ENCODE results near the gene ASS1.
"Not testable (repeated sequence)": the region's sequence is repeated elsewhere in the genome, so short reads cannot be mapped to it uniquely, and the experiment has no call there.

The ASS1 gene

DNA sequence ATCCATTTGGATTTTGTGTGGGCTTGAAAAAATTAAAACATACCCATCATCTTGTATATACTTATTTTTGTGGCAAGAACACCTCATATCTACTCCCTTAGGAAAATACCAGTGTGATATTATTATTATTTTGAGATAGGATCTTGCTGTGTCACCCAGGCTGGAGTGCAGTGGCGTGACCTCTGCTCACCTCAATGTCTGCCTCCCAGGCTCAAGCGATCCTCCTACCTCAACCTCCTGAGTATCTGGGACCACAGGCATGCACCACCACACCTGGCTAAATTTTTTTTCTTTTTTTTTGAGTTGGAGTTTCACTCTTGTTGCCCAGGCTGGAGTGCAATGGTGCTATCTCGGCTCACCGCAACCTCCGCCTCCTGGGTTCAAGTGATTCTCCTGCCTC, 10.1 kb upstream of the ASS1 start:
- not testable (repeated sequence) for DNase-seq (ENCODE audit: low spot score)

DNA sequence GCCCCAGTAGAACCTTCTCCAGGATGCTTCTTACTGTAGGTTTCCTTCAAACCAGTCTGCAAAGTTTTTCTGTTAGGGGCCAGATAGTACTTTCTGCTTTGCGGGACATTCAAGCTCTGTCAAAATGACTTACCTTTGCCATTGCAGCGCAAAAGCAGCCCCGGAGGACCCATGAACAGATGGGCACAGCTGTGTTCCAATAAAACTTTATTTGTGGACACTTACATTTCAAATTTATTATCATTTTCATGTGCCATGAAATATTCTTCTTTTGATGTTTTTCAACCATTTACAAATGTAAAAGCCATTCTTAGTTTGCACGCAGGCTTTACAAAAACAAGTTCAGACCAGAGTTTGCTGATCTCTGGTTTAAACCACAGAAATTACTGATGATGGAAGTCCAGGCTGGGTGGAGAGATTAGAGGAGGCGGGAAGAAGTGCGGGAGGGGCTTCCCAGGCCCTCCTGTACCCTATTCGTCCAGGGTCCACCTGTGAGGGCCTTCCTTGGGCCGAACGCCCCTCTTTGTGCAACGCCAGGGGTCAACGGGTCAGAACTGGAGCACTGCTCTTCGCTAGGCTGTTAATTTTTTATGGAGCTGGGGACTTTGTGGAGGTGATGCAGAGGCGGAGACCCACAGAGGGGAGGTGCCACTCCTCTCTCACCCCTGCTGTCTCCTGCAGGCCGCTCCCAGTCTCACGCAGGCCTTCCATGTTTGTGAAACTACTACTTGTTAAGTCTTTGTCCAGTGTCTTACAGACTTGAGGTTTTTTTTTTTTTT, 7.6 kb upstream of the ASS1 start:
- no peak for DNase-seq (ENCODE audit: low spot score)

DNA sequence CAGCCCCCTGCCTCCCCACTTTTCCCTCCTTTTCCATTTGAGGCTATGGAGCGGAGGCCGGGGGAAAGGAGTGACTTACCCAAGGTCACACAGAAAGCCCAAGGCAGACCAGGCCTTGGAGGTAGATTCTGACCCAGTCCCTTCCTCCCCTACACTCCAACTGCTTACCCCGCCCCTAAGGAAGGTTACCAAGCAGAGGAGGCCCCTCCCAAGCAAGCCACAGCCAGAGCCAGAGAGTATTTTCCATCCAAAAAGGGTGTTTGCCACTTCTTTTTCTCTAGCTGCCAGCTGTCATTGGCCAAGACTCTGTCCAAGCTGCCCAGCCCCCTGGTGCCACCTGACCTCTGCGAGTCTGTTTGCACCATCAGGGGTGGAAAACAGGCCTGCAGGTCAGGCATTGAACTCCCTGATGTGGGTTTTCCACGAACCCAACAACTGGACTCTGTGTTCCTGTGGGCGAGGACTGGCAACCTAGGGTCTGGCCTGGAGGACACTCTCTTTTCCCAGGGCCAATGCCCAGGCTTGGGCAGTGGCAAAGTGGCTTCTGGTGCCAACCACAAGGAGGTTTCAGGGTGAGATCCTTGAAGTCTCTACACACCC, 6.3 kb upstream of the ASS1 start:
- no peak for DNase-seq (ENCODE audit: low spot score)

DNA sequence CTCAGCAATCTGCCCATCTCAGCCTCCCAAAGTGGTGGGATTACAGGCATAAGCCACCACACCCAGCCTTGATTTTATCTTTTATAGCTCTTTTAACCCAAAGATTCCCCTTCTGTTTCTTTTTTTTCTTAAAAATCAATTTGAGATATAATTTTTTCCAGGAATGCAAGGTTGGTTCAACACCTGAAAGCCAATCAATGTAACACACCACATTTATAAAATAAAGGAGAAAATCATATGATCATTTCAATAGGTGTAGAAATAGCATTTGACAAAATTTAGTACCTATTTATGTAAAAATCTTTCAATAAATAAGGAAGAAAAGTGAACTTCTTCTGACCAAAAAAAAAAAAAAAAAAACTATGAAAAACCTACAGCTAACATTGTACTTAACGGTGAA, 3.7 kb upstream of the ASS1 start:
- DNase-seq (ENCODE audit: low spot score) = no peak

DNA sequence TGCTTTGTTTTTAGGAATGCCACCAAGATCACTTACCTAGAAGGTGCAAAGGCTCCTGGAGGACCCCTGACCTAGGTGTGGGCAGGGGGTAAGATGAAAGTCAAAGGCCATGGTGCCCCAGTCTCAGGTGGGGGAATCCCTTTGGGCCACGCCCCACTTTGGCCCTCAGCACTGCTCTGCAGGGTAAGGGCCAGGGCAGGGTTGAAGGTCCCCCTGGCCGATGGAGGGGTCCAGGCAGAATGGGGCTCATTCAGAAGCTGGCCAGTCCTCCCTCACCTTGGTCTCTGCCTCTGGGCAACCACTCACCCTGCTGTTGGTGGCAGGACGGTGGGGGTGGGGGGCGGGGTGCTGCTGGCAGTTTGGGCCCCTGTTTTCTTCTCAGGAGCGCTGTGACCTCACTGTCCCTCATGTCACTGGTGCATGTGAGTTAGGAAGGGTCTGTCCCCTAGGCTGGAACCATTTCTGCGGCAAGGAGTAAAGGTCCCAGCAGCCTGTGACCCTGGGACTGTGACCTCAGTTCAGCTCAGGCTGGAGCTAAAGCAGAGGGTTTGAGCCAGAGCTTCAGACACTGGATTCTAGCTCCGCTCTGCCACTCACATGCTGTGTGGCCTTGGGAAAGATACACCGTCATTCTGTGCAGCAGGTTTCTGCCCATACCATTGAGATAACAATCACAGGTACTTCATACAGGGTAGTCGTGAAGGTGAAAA, 1.9 kb upstream of the ASS1 start:
- no peak for DNase-seq (ENCODE audit: low spot score)

DNA sequence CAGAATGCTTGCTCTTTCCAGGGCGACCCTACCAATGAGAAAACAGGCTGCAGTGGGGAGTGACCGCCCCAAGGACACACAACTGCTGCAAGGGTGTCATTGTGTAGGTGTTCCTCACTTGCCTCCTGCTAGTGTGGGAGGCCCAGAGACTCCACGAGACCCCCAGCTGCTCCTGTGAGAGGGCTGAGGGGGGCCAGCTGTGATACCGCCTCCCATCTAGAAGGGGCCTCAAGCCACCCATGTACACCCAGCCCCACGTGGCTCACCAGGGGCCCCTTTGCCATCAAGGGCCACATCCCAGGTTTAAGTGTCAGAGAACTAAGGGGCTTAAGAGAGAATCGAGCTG, 1.3 kb upstream of the ASS1 start:
- no peak for DNase-seq (ENCODE audit: low spot score)

DNA sequence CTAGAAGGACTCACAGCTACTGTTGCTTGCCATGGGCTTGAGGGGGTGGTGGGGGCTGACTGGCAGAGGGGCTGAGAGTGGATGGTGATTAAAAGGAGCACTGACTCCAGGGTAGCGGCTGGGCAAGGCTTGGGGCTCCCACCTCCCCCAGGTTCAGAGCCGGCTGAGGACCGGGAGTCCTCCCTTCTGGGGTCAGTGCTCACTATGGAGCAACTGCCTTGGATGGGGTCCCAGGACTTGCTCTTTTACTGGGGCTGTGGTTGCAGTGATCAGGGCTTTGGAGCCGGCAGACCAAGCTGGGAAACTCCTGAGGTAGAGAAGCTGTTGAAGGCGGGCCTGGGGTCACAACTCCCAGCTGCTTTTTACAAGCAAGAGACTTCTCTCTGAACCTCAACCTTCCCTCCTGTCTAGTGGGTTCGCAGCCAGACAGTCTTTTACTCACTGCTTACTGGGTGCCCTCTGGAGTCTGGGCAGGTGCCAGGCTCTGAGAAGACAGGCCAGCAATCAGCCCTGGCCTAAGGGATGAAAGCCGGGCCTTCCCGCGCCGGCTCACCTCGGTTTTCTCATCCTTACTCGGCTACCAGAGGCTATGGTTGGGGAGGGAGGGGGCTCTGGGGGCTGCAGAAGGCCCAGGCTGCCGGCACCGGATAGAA, 795 bp upstream of the ASS1 start:
- DNase-seq (ENCODE audit: low spot score) = no peak

DNA sequence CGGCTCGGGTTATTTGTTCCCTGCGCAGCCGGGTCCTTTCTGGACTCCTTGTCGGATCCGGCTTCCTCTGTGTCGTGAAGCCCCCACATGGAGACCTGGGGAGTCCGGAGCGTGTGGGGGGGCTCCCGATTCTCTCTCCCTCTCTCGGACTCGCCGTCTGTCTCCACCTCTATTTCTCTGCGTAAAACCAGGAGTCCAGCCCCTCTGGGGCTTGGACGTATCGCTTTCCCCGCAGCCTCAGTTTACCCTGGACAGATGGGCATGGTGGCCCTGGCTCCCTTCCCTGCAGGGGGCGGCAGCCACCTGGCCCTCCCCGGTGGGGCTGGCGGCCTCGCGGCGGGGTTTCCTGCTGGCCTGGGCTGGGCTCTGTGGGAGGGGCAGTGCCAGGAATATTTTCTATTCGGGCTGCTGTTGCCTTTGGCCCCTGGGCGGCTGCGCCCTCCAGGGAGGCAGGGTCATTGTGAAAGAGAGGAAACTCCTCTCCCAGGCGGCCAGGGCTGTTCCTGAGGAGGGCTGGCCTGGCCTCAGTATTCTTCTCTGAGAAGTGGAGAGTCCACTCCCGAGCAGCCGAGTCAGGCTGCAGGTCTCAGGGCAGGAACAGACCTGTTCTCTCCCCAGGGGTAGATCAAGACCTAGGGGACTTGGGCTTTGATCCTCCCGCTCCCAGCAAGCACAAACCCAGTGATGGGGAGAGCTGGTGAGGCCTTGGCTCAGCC, 665 bp downstream of the ASS1 start:
- no peak for DNase-seq (ENCODE audit: low spot score)

DNA sequence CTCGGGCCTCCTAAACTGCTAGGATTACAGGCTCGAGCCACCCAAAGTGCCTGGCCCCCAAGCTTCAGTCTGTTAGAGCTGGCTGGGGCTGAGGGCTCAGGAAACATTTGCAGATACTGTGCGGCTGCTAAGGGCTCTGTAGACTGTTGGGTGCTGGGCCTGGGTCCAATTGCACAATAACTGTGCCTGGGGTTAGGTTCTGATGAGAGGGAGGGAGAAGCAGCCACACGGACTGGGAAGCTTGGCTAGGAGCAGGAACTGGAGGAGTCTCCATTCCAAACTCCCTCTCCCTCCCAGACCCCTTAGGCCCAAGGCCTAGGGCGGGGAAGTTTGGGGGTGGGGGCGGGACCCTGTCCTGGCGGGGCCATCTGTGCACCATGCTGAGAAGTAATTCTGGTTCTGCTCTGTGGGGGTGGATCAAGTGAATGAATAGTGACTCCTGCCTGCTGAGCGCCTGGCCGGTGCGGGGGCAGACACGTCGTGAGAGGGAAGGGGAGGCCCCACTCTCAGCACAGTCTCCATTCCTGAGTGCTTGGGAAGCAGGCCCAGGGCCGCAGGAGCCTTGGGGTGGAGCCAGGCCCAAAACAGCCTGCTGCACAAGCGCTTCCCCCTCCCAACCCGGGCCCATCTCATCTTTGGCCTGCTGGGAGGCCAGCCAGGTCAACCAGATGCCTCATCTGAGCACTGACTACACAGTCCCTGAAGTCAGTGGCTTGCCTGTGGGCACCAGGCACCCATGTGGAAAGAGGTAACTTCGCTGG, 1.5 kb downstream of the ASS1 start:
- no peak for DNase-seq (ENCODE audit: low spot score)

DNA sequence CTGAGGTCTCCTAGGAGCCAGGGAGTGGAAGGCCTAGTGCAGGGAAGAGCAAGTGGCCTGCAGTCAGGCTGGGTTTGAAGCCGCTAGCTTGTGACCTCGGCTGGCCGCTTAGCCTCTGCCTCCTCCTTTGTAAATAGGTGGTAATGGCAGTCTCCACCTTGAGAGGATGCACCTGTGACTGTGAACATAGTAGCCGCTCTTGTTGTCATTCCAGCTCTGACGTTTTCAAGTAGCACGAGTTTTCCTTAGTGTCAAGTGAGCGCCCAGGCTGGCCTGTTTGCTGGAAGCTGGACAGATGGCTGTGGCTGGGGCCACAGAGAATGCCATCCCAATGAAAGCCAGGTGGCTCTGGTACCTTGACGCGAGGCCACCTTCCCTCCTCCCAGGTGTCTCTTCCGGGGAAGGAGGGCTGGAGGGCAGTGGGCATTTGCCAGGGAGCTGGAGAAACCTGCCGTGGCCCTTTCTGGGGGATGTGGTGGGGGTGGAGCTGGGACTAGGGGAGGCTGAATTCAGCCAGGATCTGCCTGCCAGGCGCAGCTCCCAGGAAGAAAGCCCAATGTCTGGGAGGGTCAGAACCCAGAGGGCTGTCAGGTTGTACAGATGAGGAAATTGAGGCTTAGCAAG, 2.5 kb downstream of the ASS1 start:
- DNase-seq (ENCODE audit: low spot score) = no peak

DNA sequence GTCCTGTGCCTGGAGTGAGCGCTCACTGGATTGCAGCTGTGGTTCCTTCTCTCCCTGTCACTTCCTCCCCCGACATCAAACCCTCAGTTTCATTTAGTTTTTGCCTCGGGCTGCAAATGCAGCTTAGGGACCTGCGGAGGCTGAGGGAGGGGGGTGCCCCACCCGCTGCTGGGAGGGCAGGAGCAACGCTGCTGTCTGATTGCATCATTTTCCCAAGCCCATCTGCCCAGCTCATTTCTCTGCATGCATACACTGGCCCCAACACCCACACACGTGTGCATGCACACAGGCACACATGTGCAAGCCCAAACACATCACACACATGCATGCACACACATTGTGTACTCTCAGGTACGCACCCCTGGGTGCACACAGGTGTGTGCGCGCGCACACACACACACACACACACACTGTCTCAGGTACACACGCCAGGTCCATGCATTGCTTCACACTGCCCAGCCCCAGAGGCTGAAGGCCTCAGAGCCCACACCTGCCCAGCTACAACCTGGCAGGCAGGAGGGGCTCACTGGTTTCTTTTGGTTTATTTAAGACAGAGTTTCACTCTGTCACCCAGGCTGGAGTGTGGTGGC, 3.4 kb downstream of the ASS1 start:
- DNase-seq (ENCODE audit: low spot score) = no peak

DNA sequence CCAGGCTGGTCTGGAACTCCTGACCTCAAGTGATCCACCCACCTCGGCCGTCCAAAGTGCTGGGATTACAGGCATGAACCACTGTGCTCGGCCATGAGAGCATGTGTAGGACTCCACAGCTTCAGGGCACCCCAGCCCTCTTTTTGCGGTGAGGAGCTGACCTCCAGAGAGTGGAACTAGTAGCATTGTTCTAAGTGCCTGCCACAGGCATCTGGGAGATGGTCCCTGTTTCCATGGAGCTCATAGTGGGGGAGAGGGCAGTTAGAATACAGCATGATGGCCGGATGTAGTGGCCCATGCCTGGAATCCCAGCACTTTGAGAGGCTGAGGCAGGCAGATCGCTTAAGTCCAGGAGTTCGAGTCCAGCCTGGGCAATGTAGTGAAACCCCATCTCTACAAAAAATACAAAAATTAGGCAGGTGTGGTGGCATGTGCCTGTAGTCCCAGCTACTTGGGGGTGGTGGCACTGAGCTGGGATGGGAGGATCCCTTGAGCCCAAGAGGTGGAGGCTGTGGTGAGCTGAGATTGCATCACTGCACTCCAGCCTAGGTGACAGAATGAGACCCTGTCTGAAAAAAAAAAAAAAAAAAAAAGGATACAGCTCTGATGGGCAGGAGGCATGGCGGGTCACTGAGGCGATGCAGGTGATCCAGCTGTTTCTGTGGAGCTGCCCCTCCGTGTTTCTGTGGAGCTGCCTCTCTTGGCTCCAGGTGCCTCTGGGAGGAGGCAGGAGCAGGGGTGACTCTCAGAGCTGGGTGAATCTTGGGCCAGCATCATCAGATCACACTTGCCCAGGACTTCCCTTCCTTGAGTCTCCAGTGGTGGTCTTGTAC, 4.2 kb downstream of the ASS1 start:
- no peak for DNase-seq (ENCODE audit: low spot score)

DNA sequence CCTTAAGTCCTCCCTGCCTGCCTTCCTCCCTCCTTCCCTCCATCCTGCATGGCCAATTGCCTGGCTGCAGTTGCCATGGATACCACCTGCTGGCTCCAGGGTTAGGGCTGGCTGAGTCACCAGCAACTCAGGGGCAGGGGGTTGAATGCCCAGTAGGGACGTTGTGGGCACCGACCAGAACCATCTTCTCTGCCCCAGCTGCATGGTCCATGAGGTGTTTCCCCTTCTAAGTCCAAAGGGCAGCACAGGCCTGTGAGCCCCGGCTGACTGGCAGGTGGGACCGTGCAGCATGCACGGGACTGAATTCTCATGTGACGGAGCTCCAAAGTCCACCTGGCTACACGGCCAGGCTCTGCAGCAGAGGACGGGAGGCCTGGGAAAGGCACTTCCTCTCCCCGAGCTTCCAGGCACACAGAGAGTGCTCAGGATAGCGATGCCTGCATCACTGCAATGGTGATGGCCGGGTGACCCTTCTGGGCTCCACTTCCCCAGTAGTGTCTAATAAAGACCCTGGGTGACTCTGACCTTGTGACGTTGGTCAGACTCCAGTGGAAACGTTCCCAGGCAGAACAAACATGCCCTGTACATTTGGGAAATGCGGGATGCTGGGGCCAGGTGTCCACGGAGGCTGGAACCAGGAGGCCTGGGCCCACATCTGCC, 5.7 kb downstream of the ASS1 start:
- DNase-seq (ENCODE audit: low spot score) = no peak

DNA sequence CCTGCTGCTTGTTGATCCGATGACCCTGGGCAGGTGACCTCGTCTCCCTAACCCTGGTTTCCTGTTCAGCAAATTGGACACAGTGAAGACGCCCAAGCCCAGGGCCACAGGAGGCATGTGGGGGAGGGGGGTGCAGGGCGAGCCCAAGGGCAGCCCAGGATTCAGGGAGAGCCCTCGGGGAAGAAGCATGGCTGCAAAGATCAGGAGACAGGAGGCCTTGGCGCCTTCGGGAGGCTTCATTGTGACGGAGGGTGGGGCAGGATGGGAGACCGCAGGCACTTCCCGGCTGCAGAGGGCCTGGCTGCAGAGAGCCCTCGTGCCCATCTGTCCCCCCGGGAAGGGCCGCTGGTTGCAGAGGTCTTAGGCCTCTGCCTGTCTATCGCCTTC, 6.2 kb downstream of the ASS1 start:
- no peak for DNase-seq (ENCODE audit: low spot score)

DNA sequence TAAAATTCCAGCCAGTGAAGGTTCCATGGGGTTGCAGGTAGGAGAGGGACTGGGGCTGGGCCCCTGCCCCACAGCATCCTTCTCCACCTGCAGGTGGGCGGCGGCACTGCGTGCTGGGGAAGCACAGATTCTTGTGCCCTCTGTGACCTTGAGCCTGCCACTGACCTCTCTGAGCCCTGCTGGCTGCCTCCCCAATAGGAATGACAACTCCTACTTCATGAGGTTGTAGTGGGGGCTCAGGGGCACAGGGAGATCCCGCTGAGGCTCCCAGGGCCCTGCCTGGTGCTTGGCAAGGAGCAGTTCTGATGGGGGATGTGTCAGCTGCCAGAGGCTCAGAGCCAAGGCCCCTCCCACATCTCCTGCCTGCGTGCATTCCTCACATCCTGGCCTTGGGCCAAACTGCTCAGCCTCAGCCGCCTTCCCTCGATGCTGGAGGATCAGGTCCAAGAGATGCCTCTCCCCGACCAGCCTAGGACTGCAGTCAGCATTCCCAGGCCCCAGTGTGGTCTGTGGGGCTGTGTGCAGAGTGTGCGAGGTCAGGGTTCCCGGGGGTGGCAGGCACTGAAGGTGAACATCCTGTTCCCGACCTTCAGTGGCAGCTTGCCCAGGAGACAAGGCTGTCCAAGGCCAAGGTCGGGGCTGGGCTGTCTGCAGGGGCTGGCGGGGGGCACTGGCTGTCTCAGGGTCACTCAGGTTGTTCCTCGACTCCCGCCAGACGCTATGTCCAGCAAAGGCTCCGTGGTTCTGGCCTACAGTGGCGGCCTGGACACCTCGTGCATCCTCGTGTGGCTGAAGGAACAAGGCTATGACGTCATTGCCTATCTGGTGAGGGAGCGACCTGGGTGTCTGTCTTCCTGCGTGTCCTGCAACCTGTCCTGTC, 7.0 kb downstream of the ASS1 start:
- DNase-seq (ENCODE audit: low spot score) = no peak

DNA sequence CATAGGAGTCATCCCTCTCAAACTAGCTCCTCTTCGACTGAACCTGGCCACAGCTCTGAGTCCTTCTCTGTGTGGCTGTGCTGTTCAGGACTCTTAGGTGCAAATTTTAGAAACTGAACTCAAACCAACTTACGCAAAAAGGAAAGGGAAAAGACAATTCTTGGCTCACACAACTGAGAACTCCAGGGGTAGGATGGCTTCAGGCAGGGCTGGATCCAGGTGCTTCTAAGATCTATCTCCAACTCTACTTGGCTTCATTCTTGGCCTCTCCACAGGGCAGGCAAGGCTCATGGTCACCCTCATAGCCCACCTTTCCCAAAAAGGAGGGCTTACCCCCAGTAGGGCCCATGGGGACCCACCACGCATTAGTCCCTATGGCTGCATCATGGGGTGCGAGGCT, 8.1 kb downstream of the ASS1 start:
- no peak for DNase-seq (ENCODE audit: low spot score)

DNA sequence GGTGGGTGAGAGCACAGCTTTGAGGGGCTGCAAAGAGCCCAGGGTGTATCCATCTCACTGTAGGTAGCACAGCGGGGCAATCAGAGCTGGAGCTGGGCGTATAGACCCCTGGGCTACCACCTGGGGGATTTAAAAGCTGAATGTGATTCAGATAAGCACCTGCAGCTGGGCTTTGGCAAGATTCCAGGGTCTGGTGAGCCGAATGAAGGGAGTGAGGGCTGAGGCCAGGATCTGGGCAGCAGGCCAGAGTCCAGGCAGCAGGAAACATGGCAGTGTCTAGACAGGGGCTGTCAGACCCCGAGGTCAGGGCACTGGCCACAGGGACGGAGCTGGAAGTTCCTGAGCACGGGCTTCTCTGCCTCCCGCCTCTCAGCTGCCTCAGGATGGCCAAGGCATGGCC, 8.7 kb downstream of the ASS1 start:
- DNase-seq (ENCODE audit: low spot score) = no peak

DNA sequence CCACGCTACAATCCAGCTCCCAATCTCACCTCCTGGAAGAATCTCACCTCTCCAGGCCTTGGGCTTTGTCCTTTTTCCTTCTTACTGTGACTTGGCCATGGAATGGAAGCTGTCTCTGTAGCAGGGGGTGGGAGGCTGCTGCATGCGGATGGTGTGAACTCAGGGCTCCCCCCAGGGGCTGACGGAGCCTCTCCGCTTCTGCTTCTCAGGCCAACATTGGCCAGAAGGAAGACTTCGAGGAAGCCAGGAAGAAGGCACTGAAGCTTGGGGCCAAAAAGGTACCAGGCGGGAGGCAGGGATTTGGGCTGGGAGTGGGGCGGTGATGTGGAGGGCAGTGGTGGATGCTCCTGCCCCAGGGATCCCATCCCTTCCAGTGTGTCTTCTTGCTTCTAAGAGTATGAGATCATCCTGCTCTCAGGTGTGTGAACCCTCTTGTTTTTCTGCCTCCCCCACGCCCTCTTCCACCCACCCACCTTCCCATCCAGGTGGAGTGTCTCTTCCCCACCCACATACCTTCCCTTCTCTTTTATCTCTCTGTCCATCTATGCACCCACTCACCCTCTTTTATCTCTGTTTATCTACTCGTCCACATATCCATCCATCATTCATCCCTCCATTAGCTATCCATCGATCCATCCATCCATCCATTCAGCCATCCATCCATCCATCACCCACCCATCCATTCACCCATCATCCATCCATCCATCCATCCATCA, 9.5 kb downstream of the ASS1 start:
- DNase-seq (ENCODE audit: low spot score) = no peak

Data from globus pallidus (tissue), 1 donor.